ENCODE measurements around the gene SVIP. TPM values are rescaled to one million over a fixed set of nuclear protein-coding genes. Genes with fewer than 3 reads are reported as not detected.

Gene SVIP
- total and polyA plus RNA-seq, 4 donors, result 2.7 to 7.2 (median 4.8) TPM

- H3K27me3 ChIP-seq (ENCODE audit: control insufficient read depth in 4 of 4, insufficient read depth in 4 of 4, low read length in 3 of 4), result no peaks in the 10 kb centered on the region
- no peak overlapping the region for H3K27ac ChIP-seq (ENCODE audit: low read depth in 1 of 2, low read length in 2 of 2)
- TF ChIP-seq TAF1 (conservative IDR thresholded peaks at IDR 0.05), result no peak
- H3K9ac ChIP-seq (ENCODE audit: low read depth in 1 of 2, low read length in 2 of 2), result no peak overlapping the region
- peaks cover 3 to 13% (median 5%) of the 10 kb centered on the region in 4 donors for H3K4me1 ChIP-seq (ENCODE audit: control insufficient read depth in 4 of 4, insufficient read depth in 4 of 4, low read length in 3 of 4)
- 84% methylated on average over 2 of the region's 2 CpGs for WGBS
- H3K36me3 ChIP-seq (ENCODE audit: control insufficient read depth in 4 of 4, insufficient read depth in 3 of 4, low read depth in 1 of 4, low read length in 3 of 4), result no peaks in the 10 kb centered on the region
- no peak for DNase-seq (ENCODE audit: low spot score)
- no peak overlapping the region for H3K4me3 ChIP-seq (ENCODE audit: low read depth in 1 of 3, low read length in 3 of 3)
- no peaks in the 10 kb centered on the region for H3K9me3 ChIP-seq (ENCODE audit: control insufficient read depth in 4 of 4, low read length in 3 of 4)
Observed at GRCh38 chr11:22774716-22775115, 54.9 kb downstream of the SVIP start.

- H3K9me3 ChIP-seq (ENCODE audit: control insufficient read depth in 4 of 4, low read length in 3 of 4), result no peaks in the 10 kb centered on the region
- no peak overlapping the region for H3K9ac ChIP-seq (ENCODE audit: low read depth in 1 of 2, low read length in 2 of 2)
- no peaks in the 10 kb centered on the region for H3K27me3 ChIP-seq (ENCODE audit: control insufficient read depth in 4 of 4, insufficient read depth in 4 of 4, low read length in 3 of 4)
- H3K27ac ChIP-seq (ENCODE audit: low read depth in 1 of 2, low read length in 2 of 2), result no peak overlapping the region
- no peak for TF ChIP-seq HNF4G (IDR thresholded peaks at IDR 0.05)
- TF ChIP-seq RXRA (IDR thresholded peaks at IDR 0.05), result no peak
- no peak for TF ChIP-seq FOXA1 (IDR thresholded peaks at IDR 0.05)
- TF ChIP-seq REST (IDR thresholded peaks at IDR 0.05), result no peak
- TF ChIP-seq YY1 (IDR thresholded peaks at IDR 0.05), result no peak
- no peak for TF ChIP-seq SP1 (IDR thresholded peaks at IDR 0.05)
- TF ChIP-seq NR2F2 (IDR thresholded peaks at IDR 0.05), result no peak
- no peak for TF ChIP-seq GABPA (IDR thresholded peaks at IDR 0.05 in 1 of 2, conservative IDR thresholded peaks at IDR 0.05 in 1 of 2)
- no peak for TF ChIP-seq FOXA2 (IDR thresholded peaks at IDR 0.05)
- TF ChIP-seq HNF4A (conservative IDR thresholded peaks at IDR 0.05), result no peak
- no peak for TF ChIP-seq MAX (IDR thresholded peaks at IDR 0.05)
- no peak for TF ChIP-seq RAD21 (IDR thresholded peaks at IDR 0.05)
- no peak for TF ChIP-seq EGR1 (IDR thresholded peaks at IDR 0.05; ENCODE audit: low read depth in 2 of 2)
- no peak for TF ChIP-seq ATF3 (IDR thresholded peaks at IDR 0.05)
- H3K36me3 ChIP-seq (ENCODE audit: control insufficient read depth in 4 of 4, insufficient read depth in 3 of 4, low read depth in 1 of 4, low read length in 3 of 4), result peaks cover 0 to 6% (median 1%) of the 10 kb centered on the region in 4 donors
- H3K4me1 ChIP-seq (ENCODE audit: control insufficient read depth in 4 of 4, insufficient read depth in 4 of 4, low read length in 3 of 4), result no peaks in the 10 kb centered on the region
- H3K4me3 ChIP-seq (ENCODE audit: low read depth in 1 of 3, low read length in 3 of 3), result no peak overlapping the region
- no peak for DNase-seq (ENCODE audit: low spot score)
- WGBS, result 95% methylated on average over 1 of the region's 1 CpG
Observed at GRCh38 chr11:22769081-22769480, 60.5 kb downstream of the SVIP start.

Other genes with a start within 250 kb of the SVIP start
- gene FANCF, start 204.0 kb downstream of the SVIP start, total RNA-seq, result 1 to 10 TPM; 5.4 to 5.9 TPM
- 1 to 10 TPM; 4.6 to 4.9 TPM for gene FANCF, start 204.0 kb downstream of the SVIP start, polyA plus RNA-seq
- 10 to 100 TPM; 28.5 to 75.6 TPM for gene GAS2, start 163.2 kb downstream of the SVIP start, total RNA-seq
- 10 to 100 TPM; 13.4 to 56.0 TPM for gene GAS2, start 163.2 kb downstream of the SVIP start, polyA plus RNA-seq
- not detected for gene CCDC179, start 30.7 kb upstream of the SVIP start, total RNA-seq
- gene CCDC179, start 30.7 kb upstream of the SVIP start, polyA plus RNA-seq, result under 1 TPM in 1 of 2 donors, not detected in 1; 0.96 TPM